GM18861 (cell line): ENCODE data around the gene SDHAF2.
"Not testable (repeated sequence)": the region's sequence is repeated elsewhere in the genome, so short reads cannot be mapped to it uniquely, and the experiment has no call there.

Source experiments
- ATAC-seq: cut with Tn5 transposase; IDR thresholded peaks from one replicate; pipeline ENCODE4 v1.9.1; 2021; ENCODE audit not compliant: unreplicated experiment

The SDHAF2 gene

DNA sequence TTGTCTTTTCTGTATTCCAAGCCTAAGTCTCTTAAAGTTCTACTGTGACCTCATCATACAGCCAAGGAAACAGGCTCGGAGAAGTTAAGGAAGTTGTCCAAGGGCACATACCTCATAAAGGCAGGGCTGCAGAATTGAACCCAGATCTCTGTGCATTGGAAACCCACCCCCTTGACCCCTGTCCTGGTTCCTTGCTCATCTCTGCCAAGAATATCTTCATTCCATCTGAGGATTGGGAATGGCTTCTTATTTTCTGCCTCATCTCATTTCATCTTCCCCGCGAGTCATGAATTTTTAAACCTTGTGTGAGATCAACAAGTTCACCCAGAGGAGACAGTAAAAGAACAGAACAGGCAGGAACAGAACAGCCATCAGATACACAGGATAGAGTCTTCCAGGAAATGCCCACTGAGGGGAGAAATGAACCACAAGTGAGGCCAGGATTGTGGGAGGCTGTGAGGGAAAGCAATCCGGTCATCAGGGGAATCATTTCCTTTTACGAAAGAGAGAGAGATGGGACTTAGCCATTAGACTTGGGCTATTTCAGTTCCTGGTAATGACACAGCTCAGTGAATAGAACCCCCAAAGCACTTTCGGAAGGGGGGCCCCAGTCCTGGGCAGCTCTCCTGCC is 44.2 kb downstream of the SDHAF2 start:
- no peak for ATAC-seq

DNA sequence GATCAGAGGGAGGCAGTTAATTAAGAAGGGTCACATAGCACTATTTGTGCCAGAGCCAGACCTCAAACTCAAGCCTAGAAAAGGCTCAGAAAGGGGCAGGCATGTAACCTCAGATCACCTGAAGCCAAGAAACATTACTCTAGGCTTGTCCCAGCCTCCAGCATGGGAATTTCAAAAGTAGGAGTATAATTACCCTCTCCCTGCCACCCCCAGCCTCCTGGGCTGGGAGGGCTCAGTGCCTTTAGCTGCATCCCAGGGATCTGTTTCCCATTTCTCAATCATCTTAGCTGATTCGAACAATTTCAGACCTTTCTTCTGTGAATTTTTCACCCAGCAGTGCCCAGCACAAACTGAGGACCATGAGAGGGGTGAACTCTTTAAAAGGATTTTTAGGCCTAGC is 45.5 kb downstream of the SDHAF2 start:
- ATAC-seq, result no peak

DNA sequence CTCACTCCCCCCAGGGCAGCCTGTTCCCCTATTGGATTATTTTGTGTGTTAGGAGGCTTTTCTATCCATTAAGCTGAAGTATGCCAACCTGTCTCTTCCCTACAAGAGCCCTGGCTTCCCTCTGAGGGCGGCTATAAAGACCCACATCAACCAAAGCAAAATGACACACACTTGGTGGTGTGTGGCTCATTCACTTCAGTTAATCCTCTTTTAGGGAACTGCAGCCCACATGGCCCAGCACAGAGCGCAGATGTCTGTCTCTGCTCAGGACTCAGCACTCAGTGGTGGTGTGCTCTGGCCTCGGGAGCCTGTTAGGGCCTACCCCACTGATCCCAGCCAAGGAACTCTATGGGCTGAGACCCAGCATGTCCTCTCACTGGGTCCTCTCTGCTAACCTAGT is 46.4 kb downstream of the SDHAF2 start:
- ATAC-seq, result no peak

DNA sequence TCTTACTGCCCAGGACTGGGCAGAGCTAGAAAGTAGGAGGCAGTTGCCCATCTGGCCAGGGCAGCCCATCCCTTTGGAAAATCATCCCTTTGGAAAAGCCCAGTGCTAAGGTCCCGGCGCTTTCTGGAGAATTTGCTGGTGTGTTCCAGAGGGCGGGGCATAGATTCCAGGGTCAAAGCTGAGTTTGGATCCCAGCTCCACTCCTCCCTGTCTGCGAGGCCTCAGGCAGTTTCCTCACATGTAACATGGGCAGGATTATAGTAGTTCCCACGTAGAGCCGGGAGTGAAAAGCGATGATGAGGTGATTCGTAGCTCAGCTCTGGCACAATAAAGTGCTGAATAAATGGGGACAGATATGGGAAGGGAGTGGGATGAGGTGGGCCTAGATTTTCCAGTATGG is 47.2 kb downstream of the SDHAF2 start:
- ATAC-seq, result no peak

DNA sequence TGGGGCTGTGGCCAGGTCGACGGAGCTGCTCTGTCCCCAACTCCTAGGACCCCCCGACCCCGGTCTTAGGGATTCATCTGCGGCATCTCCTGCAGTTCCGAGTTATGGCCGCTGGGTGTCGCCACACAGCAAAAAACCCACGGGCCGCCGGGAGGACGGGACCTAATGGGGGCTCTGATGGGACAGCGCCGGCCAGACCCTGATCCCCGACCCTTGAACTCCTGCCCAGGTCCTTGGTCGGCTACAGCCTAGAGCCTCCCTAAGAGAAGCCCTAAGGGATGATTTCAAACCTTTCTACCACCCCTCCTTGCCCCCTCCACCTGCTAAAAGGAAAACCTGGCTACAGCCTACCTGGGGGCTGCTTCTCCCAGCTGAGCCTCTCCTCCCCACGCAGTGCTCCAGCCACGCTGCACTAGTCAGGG is 47.8 kb downstream of the SDHAF2 start:
- no peak for ATAC-seq

DNA sequence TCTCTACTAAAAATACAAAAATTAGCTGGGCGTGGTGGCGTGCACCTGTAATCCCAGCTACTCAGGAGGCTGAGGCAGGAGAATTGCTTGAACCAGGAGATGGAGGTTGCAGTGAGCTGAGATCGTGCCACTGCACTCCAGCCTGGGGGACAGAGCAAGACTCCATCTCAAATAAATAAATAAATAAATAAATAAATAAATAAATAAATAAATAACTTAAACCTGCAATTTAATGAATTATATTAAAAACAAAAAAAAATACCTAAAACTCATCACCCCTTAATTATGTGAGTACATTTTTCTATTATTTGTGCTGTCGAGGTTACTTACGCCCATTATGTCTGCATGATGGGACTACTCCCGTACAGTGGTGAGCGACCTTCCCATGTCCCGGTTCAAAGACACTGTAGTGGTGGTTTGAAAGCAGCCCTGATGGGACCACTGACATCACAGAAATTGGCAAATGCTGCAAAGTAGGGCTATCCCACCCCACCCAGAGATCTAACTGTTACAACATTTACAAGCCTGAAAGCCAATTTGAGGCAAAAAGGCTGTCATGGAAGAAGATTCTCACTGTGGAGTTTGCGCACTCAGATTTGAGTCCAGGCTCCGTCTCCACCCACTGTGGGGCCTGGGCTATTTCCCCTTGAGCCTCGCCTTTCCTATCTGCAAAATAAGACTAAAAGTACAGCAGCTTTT is 49.6 kb downstream of the SDHAF2 start:
- ATAC-seq, result not testable (repeated sequence)

DNA sequence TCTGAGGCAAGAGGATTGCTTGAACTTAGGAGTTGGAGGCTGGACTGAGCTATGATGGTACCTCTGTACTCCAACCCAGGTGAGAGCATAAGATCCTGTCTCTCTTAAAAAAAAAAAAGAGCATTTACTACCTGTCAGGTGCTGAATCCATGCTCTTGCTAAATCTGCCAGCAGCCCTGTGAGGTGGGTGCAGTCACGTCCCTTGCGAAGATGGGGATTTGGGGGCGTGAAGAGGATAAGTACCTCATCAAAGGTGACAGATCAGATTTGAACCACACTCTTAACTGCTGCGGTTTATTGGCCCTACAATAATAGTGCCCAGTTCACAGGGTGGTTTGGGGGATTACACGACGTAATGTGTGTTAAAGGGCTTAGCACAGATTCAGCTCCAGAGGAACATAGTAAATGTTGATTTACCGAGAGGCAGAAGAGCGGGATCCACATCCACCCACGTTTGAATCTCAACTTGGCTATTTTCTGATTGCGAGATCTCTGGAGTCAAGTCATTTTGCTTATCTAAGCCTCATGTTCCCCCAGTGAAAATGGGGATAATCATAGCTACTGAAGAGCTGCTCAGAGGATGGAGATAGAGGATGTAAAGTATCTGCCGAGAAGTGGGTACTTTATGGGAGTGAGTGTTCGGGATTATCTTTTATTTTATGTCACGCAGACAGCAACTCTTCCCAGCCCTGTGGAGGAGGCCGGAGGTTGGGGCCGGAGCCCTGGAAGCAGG is 50.5 kb downstream of the SDHAF2 start:
- no peak for ATAC-seq

DNA sequence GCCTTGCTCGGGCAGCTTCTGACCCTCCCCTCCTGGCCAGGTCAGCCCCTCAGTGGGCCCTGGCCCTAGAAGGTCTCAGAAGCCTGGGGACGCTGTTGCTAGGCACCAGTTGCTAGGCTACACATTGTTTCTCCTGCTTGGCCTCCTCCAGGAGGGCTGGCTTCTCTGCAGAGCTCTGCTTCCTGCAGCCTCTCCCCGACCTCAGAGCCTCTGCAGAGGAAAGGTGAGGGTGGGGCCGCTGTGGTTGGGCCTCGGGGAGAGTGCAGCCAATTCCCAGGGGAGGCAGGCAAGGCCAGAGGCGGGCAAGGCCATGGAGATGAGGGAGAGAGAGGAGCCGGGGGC is 51.0 kb downstream of the SDHAF2 start:
- no peak for ATAC-seq

DNA sequence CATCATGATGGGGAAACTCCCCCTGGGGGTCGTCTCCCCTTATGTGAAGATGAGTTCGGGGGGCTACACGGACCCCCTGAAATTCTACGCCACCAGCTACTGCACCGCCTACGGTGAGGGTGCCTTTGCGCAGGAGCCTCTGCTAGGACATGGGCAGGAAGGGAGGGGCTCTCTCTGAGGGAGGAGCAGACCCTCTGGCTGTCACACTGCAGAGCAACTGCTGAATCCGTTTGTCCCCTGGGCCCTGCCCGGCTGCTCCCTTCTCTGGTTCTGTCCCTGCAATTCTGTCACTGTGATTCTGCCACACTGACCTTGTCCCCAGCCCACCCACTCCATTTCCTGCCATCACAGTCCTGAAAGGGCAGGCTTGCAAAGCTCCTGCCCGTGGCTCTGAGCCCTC is 51.9 kb downstream of the SDHAF2 start:
- no peak for ATAC-seq

DNA sequence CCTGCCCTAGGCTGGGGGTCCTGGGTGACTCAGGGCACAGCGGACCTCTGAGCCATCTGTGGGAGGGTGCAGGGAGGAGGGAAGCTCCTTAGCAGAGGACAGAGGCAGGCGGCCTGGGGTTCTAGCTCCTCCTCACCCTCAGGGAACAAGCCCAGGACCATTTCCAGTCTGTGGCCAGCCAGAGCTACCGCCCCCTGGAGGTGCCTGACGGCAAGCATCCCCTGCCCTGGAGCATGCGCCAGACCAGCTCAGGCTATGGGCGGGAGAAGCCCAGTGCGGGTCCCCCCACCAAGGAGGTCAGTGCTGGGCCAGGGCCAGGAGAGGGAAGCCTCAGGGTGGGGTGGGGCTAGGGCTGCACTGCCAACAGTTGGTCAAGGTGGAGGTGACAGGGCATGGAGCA is 52.6 kb downstream of the SDHAF2 start:
- no peak for ATAC-seq

DNA sequence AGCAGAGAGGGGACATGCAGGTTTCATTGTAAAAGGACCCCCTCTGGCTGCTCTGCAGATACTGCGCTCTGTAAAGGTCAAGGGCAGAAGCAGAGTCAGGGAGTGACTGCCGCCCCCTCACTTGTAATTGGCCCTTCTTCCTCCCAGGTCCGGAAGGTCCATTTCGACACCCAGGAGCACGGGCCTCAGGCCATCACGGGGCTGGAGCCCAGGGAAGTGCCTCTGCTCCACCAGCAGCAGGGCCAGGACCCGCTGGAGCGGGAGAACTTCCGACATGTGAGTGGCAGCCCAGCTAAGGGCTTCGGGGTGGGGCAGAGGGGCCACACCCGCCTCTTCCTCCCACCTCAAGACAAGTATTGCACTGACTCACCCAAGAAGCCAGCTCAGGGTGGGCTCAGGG is 54.6 kb downstream of the SDHAF2 start:
- ATAC-seq, result no peak

DNA sequence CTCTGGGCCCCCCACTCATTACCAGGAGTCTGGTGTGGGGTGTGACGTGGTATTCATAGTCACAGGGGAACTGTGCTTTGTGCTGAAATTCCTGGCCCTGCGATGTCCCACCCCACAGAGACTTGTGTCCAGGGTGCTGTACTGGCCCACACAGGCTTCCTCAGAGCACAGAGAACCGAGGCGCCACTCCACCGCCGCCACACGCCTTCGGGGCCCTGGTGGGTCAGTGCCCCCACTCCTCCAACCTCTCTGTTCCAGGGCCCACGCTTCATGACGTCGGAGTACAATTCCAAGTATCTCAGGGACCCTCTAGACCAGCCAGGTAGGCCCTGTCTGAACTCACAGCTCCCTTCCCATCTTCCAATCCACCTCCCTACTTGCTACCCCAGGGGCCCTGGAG is 55.2 kb downstream of the SDHAF2 start:
- ATAC-seq, result no peak

DNA sequence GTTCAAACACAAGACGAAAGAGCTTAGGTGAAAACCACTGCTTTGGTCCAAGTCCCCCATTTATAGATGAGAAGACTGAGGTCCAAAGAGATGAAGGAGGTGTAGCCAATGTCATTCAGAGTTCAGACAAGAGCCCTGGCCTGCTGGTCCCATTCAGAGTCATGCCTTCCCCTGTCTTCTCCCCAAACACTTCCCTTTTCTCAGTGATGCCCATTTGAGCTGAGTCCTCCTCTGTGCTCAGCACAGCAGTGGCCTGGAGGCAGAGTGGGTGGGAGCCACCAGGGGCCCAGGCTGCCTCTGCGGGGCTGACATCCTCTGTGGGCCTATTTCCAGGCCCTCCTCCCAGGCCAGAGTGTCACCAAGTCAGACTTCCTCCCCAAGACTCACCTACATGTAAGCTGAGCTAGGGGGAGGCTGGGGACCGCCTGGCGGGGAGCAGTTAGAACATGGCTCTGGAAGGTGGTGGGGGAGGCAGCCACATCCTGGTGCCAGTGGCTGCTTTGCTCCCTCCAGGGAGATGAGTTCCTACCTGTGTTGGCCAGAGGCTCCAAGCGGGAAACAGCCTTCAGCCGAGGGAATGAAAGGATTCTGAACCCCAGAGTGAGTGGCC is 56.2 kb downstream of the SDHAF2 start:
- no peak for ATAC-seq

DNA sequence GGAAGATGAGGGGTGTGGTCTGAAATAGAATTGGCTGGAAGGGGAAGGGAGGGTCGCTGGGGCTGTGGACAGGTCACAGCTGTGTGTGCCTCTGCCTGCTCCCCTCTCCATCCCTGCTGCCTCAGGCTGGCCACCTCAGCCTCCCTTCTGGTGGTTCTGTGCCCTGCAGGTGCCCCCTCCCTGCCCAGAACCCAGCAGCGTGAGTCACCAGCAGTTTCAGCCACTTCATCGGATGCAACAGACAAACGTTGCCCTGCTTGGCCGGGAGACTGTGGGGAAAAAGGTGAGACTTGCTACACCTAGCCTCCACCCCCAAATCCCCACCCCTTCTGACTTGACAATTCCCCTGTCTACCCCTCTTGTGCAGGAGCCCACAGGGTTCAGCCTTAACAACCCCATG is 56.9 kb downstream of the SDHAF2 start:
- no peak for ATAC-seq

DNA sequence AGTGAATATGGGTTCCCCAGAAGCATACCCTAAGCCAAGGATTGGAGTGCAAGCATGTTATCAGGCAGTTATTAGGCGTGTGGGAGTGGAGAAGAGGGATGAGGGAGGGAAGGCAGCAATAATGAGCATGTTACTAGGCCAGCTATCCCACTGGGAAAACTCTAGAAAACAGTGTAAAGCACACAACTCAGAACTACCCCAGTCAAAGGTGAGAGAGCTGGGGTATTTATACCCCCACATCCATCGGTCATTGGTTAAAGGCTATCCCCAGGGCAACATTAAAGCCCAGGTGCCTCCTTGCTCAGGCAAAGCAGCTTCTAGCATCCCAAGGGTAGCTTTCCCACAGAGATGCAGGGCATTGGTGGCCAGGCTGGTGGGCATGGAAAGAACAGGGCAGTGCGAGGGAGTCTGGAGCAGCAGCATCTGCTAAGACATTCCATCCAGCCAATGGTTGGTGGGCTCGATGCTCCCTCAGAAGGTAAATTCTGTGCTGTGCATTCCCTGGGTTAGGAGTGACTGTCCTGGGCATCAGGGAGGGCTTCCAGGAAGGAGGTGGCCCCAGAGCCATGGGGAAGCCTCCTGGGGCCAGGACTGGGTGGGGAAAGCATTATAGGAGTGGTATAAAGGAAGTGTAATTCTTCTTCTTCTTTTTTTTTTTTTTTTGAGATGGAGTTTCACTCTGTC is 57.6 kb downstream of the SDHAF2 start:
- ATAC-seq, result no peak

DNA sequence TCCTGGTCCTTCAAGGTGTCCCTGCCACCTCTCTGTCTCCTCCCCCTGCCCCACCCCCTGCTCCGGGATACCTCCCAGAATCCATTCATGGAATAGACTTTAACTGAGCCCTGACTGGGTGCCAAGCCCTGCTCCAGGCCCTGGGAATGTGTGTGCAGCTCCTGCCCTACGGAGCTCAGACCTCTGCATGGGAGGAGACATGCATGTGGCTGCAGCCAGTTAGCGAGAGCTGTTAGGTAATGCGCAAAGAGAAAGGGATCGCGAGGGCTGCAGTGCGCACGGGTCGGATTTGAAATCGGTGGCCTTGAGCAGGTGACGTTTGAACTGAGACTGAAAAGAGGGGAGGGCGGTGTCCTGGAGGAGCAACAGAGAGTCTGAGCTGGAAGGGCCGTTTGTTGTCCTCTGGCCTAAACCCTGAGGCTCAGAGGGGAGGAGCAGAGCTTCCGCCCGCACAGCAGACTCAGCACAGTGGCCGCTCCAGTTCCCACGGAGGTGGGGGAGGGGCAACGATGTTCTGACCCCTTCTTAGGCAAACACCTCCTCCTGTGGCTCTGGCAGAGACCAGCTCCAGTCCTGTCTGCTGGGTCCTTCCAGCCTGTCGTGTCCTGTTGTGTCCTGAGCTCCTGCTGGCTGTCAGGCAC is 58.8 kb downstream of the SDHAF2 start:
- ATAC-seq, result no peak

DNA sequence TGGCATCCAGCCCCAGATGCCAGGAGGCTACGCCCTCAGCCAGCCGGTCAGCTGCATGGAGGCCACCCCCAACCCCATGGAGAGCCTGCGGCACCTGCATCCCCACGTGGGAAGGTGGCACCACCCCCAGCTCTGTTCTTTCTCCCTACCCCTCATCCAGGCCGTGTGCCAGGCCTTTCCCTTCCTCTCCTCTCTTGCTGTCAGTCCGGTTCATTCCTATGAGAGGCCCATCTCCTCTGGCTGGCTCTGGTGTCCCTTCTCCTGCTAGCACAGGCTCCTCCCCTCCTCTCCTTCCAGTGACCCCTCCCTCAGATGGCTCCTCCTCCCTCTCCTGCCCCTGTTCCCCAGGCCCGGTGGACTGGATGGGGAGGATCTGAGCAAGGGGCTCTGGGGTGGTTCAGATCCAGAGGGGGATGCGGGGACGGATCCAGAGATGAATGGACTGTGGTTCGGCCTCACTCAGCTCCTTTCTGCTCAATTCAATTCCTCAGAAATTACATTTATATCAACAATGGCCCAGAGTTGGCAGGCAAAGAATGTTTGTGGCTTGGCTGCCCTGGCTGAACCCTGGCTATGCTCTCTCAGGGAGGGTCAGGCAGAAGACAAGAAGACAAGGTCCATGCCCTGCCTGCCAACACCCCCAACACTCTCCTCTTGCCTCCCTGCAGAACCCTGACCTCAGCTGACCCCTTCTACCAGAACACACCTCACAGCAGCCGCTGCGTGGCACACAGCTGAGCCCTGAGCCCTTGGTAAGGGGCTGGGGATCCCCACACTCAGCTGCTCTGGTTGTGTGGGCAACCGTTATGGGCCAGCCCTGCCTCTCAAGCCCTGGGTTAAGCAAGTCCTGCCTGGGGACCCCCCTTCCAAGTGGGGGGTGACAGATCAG is 60.2 kb downstream of the SDHAF2 start:
- ATAC-seq, result no peak

DNA sequence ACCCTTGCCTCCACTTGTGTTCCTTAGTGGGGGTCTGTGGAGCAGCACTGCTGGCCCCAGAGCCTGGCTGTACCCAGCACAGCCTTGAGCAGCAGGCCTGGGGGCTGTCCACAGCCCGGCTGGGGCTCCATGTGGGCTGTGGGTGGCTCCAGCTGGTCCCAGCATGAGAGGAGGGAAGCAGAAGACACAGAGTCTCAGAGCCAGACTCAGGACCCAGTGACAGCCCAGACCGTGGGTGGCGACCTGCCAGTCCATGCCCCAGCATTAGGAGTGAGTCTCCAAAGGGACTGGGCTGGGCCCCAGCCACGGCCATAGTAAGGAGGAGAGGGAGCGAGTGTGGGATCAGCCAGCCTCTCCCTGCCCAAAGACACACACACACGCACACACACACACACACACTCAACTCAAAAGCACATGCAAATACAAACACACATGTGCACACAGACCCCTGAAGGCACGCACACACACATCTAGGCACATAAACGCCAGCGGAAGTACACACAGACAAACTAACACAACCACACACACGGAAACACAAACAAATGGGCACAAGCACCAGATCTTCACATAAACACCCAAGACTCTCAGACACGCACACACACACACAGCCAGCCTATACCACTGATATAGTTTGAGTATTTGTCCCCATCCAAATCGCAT is 61.9 kb downstream of the SDHAF2 start:
- no peak for ATAC-seq

DNA sequence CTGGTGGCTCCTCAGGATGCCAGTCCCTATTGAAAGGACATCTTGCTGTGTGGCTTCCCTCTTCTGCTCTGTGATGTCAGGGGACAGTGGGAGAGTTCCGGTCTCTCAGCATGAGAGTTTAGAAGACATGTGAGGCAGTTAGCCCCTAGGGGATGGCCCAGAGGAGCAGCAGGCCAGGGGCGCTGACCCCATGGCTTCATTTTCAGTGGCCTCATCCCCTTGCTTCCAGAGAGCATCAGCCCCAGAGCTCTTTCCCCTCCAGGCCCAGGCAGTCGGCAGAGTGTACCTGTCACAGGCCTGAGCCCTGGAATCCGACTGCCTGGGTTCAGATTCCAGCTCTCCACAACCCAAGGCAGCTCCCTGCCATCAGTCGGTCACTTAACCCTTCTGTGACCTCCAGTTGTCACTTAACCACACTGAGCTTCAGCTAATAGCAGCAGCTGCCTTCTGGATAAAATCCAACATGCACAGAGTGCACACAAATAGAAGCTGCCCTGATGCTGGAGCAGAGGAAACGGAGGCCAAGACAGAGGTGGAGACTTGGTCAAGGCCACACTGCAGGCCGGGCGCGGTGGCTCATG is 64.5 kb downstream of the SDHAF2 start:
- no peak for ATAC-seq
